Right lobe of liver (tissue), 4 donors: ENCODE measurements around the gene EPS8L1.
"Not testable (repeated sequence)": the region's sequence is repeated elsewhere in the genome, so short reads cannot be mapped to it uniquely, and the experiment has no call there.

Source experiments
- CTCF ChIP-seq, 4 donors: fragments of 200-600 bp in 3 of 4; fragments of 450-650 bp in 1 of 4; IDR thresholded peaks; one replicate each; pipeline versions ENCODE4 v1.5.1 to v1.8.0; 2016 to 2022; ENCODE audit warnings: antibody characterized with exemption in 4 of 4, mild to moderate bottlenecking in 2 of 4
- POLR2A ChIP-seq: fragments of 450-650 bp; IDR thresholded peaks from one replicate; pipeline ENCODE4 v1.6.1; 2017; ENCODE audit warnings: antibody characterized with exemption, mild to moderate bottlenecking
- donor health status: DM: no; HTN: no; CAD: no.
- donor health status: DM: no; HTN: no; CAD: no.
- donor health status: DM: no; HTN: yes; CAD: no.

GRCh38 chr19:55065516-55065915, 10.2 kb upstream of the EPS8L1 start:
- not testable (repeated sequence) for TF ChIP-seq CTCF (IDR thresholded peaks at IDR 0.05); POLR2A
